CD4-positive, alpha-beta T cell treated with Interleukin-4 for 1 hour (primary cell): ENCODE results near the gene CAPG.
"Not testable (repeated sequence)": the region's sequence is repeated elsewhere in the genome, so short reads cannot be mapped to it uniquely, and the experiment has no call there.

Experiments used
- DNase-seq, 2 donors: peaks; one replicate each; pipeline ENCODE4 v3.0.0-alpha.2; 2020 to 2022

Gene CAPG

DNA sequence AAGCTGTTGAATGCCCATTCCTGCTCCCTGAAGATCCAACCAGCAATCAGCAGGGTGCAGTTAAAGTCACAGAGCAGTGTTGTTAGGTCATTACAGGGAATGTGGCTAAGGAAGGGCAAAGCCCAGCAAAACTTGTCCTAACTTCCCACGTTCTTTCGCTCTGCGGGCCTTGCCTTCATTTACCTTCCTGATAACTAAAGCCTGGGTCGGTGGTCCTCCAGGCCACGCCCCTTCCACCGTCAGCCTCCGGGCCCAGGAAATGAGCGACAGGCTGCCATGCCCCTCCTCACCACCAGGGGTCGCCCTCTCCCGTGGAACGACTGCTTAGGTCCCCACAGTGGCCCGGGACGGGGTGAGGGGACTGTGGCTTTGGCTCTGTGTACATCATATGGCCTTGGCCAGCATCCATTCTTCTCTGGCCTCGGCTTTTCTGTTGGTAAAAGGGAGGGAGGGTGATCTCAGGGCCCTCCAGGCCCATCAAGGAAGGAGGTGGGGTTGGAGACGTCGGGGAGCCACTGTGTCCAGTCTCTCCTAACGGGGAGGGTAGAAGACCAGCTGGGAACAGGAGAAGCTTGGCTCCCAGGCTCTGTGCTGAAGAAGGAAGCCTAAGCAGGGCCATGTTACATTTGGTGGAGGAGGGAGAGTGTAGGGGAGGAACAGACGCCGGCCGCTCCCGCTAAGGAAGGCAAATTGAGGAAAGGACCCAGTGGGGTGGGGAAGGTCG is 10.5 kb upstream of the CAPG start:
- DNase-seq, result peak; percentile 88 to 89

DNA sequence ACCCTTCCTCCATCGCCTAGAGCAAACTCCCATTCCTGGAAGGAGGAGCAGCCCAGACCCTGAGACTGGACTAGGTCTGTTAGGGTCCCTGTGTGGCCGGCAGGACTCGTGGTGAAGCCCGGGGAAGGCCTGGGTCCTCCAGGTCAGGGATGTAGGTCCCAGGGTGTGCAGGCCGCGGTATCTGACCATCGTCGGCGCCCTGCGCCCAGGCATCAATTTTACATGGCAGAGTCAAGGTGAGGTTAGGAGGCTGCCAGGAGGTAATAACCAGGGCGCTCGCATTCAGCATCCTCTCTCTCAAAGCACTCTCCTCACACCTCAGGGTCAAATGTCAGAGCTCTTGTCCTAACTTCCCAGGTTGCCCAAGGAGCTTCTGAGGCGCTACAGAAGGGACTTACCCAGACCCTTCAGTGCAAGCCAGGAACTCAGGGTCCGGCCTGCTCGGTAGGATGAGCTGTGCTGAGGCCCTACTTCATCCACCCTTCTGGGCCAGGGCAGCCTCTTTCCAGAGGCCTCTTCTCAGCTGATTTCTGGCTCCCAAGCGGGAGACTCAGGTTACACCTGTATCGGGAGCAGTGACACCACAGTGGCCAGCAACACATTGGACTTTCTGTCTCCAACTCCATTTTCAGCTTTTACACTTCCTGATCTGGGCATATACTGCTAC is 9.0 kb upstream of the CAPG start:
- DNase-seq, result no peak

DNA sequence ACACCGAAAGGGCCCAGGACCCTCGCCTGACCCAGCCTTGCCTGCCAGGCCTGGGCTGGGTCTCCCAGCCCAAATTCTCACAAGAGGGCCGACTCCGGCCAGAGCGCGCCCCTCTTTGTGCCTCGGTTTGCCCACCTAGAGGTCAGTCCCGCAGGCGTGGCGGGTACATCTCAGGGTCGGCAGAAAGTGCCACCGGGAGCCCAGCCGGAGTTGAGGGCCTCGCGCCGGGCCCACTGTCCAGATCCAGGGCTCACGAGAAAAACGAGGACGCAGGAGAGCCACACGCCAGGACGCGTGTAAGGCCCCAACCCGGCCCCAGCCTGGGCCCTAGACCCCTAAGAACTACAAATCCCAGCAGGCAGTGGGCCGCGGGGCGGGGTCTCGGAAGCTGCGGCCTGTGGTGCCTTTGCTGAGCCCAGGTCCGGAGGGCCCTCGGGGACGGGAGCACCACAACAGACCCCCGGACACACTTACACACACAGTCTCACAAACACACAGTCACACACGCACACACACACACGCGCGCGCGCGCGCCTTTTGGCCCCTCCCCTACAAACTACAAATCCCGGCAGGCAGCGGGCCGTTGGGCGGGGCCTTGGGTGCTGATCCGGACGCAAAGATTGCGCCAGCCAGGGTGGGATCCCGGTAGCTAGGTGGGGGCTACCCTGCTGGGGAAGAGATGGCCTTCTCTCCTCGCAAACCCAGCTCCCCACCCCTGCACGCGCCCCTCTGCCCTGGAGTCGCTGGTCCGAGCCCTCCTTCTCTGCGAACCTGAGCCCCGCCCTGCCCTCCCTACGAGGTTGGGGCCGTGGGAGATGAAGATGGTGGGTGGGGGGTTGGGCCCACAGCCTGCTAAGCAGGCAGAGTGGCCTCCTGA is 8.2 kb upstream of the CAPG start, which contains the start of gene SH2D6:
Gene SH2D6 (plus strand): TSS at position 583 of the 877 bp plus-strand sequence. CDS start 10,752 bp downstream, outside the sequence.
- DNase-seq, result peak; percentile 80 to 86

DNA sequence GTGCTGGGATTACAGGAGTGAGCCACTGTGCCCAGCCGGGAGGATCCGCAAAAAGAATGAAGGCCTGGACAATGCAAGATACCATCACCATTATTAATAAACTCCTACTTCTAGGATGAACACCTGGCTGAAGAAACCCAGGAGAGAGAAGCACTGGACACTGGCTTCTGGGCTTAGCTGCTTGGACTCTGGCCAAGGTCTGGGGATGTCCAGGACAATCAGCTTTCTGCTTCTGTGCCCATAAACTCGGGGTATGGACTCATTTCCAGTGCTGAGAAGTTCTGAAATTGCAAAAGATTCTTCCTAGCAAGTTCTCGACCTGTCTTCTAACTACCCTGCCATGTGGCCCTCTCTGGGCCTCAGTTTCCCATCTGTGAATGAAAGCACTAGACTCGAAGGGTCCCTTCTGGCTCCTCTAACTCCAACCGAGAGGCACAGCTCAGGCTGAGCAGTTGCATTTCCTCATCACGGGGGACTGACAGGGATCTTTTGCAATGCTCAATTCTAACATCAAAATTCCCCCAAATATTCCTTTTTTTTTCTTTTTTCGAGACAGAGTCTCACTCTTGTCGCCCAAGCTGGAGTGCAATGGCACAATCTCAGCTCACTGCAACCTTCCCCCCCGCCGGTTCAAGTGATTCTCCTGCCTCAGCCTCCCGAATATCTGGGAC is 5.9 kb upstream of the CAPG start:
- DNase-seq, result no peak

DNA sequence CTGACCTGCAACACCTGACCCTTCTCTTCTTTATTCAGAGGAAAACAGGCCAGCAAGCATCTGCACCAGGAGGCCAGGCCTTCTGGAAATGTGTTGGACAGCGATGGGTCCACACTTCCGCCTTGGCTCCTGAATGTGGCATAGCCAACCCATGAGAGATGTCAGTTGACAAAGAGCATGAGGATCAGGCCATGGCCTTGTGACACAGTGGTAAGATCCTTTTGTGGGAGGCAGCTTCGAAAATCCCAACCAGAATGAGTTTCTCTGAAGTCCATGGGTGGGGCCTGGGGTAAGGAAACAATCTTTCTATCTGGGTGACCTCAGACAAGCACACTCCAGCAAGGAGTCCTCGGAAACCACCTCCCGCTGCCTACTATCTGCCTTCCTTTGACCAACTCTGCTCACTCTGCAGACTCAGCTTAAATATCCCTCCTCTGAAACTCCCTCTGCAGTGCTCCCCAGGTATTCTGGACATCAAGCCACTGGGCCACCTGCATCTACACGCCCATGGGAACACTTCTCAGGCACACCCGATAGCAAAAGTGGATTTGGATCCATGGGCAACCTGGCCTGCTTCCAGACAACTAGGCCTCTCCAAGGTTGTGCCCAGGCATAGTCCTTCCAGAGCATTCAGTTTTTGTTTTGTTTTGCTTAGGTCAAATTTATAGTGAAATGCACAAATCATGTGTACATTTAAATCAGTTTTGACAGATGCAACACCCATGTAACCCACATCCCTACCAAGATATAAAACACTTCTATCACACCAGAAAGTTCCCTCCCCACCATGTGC is 4.8 kb upstream of the CAPG start:
- DNase-seq, result no peak

DNA sequence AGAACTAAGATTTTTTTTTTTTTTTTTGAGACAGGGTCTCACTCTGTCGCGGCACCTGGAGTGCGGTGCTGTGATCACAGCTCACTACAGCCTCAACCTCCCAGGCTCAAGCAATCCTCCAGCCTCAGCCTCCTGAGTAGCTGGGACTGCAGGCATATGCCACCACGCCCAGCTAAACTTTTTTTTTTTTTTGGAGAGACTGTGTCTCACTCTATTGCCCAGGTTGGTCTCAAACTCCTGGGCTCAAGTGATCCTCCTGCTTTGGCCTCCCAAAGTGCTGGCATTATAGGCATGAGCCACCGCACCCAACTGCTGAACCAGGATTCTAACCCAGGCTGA is 4.2 kb upstream of the CAPG start:
- DNase-seq, result not testable (repeated sequence)

DNA sequence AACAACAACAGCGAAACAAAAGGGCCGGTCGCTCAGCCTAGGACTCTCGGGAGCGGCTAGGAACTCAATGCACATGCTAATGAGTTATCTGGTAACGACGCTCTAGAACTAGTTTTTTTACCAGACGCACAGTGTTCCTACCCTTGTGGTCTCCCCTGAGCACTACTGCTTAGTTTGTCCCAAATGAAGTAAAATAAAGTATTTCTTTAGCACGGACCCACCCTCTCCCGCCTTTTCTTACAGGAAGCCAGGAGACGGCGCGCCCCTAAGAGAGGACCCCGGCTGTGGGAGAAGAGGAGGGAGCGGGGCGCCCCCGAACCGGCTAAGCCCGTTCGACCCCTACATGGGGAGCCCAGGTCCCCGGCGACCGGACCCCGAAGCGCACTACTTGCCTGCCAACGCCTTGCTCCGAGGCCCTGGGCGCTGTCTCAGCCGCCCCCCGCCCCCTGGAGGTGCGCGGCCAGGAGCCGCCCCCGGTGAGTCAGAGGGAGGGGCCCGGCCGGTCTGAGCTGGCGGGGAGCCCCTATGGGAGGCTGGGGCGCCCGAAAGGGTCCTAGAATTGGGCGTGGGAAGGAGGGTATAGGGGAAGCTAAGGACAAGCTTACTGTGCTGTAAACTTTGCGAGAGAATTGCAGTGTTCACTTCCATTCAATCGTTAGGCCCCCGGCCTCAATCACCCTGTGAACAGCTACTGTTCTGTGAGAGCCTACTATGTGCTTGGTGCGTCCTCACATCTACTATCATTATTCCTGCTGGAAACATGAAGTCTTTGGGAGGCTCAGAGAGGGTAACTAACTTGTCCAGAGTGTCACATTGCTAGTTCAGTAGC is 3.6 kb upstream of the CAPG start:
- peak in 1 of 2 donors; percentile 55 for DNase-seq

DNA sequence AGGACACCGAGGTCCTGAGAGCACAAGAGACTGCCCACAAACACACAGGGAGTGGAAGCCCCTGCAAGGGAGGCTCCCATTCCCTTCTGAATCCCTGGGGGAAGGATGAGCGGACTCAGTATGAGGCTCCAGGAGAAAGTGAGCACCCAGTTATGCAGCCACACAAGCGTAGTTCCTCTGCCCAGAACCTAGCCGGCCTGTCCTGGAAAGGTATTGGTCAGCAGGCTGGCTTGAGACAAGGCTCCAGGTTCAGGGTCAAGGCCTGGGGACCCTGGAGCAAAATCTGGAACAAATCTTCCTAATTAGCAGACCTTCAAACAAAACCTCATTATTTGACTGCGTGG is 1.2 kb upstream of the CAPG start:
- no peak for DNase-seq

DNA sequence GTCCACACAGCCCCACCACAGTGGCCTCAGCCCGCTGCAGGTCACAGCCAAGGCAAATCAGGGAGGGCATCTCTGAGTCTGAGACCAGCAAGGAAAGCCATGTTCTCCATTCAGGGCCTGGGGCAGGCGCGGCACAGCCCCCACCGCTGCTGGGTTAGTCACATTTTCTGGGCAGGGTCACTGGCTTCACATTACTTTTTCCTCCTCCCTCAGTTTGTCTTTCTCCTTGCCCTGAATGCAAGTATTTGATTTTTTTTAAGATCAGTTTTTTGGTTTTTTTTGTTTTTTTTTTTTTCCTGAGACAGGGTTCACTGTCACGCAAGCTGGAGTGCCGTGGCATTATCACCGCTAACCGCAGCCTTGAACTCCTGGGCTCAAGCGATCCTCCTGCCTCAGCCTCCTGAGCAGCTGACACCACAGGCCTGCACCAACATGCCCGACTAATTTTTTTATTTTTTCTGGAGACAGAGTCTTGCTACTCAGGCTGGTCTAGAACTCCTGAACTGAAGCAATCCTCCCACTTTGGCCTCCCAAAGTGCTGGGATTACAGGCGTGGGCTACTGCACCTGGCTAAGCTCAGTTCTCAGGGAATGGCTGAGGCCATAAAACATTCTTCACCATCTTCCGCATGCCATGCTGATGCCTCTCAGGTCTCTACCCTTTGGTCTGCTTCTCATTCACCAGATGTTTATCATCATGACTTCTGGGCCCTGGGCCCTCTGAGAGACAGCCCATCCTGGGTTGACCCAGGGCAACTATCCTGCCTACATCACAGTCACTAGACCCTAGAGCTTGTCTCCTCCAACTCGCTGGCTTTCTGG is 628 bp upstream of the CAPG start:
- no peak for DNase-seq

DNA sequence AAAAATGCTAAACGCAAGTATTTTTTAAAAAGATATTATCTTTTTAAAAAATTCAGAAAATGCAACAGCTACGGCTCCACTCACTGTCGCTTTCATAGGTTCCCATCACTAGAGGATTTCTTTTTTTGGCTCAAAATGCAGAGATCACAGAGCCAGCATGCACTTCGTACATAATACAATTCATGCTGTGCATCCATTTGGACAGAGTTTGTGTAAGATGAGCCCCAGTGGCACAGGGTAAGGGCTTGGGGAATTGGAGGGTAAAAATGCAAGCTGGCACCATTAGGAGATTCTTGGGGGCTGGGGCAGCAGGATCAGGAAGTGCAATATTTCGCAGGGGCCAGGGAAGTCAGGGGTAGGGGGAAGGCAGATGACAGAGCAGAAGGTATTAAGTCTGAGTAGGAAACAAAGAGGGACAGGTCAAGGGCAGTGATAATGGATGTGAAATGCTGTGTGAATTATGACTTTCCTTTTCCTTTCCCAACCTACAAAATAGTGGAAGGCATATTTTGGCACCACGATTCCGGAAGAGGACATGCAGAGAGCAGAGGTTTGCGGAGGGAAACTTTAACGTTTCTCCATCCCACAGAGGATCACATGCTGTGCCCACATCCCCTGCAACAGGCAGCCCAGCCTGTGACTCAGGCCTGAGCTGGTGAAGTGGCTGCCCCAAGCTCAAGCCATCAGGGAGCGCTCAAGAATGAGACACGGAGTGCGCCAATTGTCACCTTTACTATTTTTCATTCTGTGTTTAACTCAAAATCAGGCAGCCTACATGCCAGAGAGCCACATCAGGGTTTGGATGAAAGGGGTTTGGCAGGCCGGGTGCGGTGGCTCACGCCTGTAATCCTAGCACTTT is 4.7 kb downstream of the CAPG start:
- DNase-seq, result peak; percentile 66 to 73

DNA sequence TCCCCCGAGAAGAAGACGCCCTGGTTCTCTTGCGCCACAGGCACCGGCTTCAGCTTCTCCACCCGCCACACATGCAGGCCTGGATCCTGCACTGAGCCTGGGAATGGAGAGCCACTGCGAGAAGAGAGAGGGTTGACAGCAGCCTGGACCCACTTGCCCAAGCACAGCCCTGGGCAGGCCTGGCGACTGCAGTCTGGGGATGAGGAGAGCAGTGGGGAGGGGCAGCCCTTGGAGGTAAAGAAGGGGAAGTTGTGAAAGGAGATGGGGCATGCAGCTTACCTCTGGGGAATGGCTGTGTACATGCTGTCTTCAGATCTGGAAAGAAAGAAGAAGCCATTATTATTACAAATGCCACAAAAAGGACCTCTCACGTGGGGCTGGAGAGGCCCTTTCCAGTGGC is 8.3 kb downstream of the CAPG start:
- DNase-seq, result no peak

DNA sequence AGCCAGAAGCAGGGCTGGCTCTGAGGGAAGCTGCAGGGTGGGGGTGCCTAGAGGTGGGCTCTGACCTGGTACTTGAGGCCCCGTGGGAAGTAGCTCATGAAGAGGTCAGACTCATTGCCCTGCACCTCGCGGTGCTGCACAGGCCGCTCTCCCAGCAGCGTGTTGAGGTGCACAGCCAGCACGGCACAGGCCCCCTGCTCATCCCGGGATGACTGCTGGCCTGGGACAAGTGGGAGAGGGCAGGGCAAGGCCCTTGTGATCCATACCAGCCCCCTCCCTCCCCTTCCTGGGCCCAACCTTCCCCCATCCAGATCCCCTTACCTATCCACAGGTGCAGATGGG is 8.7 kb downstream of the CAPG start:
- no peak for DNase-seq

DNA sequence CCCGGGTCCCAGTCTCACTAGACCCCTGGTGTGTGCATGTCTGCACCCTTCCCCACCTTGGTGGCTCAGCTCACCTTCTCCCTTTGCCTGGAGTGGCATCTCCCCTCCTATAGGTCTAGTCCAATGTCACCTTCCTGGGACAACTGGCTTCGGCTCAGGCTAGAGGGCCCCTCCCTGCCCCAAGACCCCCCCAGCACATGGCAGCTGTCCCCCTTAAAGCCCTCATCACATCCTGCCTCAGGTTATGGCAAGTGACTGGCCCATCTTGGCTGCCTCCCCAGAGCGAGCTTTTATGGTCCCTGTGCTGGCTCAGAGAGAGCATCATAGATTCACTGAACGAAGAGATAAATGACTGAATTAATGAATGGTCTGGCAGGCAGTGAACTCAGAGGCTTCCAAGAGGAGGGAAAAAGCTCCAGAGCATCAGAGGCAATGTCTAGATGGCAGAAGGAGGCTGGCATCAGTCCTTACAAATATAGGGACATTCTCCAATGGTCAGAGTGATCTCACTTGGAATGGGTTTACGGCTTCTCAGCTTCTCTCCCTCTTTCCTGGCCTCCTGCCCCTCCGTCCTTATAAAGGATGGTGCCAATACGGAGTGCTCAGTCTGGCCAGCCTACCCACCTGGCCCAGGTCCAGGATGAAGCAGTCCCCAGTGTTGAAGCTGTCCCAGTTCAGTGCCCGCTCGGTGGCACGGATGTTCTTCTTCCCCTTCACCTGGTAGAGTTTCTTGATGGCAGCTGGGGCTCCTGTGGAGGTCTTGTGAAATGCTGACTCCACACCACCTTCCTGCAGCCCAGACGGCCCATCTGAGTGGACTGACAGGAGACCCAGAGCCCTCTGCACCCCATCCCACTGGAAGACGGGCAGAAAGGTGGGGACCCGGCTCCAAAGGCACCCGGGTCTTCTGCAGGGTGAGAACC is 9.4 kb downstream of the CAPG start:
- no peak for DNase-seq

DNA sequence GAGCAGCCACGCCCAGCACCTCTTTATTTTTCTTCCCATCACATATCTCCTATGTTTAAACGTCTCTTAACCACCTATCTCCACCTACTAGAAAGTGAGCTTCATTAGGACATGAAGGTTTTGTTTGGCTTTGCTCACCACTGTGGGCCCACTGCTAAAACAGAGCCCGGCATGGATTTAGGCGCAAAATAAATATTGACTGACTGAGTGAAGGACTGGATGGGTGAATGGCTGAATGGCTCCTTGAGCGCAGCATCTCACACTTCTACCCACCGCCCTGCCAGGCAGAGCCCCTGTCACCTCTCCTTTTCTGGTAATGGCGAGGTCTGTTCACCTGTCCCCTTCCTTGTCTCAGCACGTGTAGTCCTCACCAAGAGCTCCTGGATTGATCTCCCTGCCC is 10.1 kb downstream of the CAPG start:
- no peak for DNase-seq

DNA sequence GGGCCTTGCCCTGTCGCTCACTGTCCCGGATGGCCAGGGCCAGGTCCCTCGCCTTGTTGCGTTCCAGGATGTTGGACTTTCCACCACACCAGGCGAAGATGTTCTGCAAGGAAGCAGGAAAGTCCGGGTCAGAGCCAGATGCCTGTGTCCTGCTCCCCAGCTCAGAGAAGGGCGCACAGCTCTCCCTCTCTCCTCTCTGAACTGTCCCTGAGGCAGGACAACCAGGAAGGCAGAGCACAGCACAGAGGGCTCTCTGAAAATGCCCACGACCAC is 11.0 kb downstream of the CAPG start:
- DNase-seq, result no peak

DNA sequence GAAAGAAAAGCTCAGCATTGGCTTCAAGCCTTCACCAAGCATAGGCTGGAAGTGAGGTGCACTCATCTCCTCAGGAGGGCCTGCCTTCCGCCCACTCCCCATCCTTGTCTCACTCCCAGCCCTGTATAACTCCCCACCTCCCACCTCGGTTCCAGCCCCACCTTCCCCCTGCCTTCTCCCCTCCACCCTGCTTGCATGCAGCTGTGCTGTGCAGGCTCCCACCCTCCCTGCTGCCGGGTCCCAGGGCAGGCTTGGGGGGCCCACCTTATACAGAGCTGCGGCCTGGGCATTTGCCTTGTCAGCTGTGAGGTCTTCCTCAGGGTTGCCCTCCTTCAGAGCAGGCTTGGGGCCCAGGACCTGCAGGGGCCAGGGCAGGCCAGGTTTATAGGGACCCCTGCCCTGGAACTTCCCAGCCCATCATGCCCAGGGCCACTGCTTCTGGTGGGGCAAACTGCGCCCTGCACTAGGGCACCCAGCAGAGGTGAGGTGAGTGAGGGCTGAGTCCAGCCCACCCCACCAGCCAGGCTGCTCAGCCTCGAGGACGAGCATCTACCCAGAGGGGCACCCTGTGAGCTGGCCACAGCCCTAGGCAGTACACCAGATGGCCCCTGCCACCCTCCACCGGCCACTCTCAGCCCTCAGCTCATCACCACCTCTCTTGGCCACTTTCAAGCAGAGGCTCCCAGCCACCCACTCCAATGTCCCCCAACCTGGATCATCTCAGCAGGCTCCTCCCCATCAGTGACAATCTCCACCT is 11.6 kb downstream of the CAPG start:
- no peak for DNase-seq

DNA sequence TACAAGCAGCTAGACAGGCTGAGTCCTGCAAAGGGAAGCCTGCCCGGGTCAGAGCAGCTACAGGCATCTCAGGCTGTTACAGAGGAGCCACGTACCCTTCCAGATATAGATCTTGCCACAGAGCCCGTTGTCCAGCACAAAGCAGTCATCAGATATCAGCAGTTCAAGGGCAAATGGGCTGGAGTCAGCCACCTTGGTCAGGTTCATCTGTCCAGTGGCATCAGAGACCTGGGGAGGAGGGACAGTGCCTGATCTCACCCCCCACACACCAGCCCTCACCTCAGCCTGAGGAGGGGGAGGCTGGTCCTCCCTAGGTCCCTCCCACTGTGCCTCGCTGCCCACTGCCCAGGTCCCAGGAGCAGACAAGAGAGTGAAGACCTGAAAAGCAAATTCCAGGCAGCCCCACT is 12.2 kb downstream of the CAPG start:
- DNase-seq, result no peak
